GM19240 (cell line): ENCODE data around the gene MT1M.
"Not testable (repeated sequence)": the region's sequence is repeated elsewhere in the genome, so short reads cannot be mapped to it uniquely, and the experiment has no call there.

ENCODE experiments used
- DNase-seq: peaks from one replicate; pipeline ENCODE4 v3.0.0; 2011; ENCODE audit warnings: low spot score; ENCODE audit not compliant: insufficient read length

MT1M gene

GRCh38 chr16:56608876-56609462, 23.5 kb upstream of the MT1M start:
- DNase-seq, result no peak

GRCh38 chr16:56609463-56609921, 23.0 kb upstream of the MT1M start:
- peak; percentile 43 for DNase-seq

- no peak for DNase-seq
Observed at GRCh38 chr16:56610017-56610608, 22.3 kb upstream of the MT1M start.

- DNase-seq, result no peak
Observed at GRCh38 chr16:56610609-56611111, 21.8 kb upstream of the MT1M start.

- no peak for DNase-seq
Observed at GRCh38 chr16:56611281-56611833, 21.1 kb upstream of the MT1M start.

- no peak for DNase-seq
Observed at GRCh38 chr16:56613706-56614105, 18.8 kb upstream of the MT1M start.

GRCh38 chr16:56614549-56614991, 17.9 kb upstream of the MT1M start:
- DNase-seq, result no peak

- no peak for DNase-seq
Observed at GRCh38 chr16:56615353-56615752, 17.1 kb upstream of the MT1M start.

GRCh38 chr16:56616608-56617211, 15.7 kb upstream of the MT1M start:
- DNase-seq, result no peak

GRCh38 chr16:56617212-56618085, 15.0 kb upstream of the MT1M start:
- no peak for DNase-seq

- DNase-seq, result no peak
Observed at GRCh38 chr16:56618138-56618537, 14.3 kb upstream of the MT1M start.

- DNase-seq, result no peak
Observed at GRCh38 chr16:56620339-56620897, 12.0 kb upstream of the MT1M start.

- not testable (repeated sequence) for DNase-seq
Observed at GRCh38 chr16:56621665-56622445, 10.6 kb upstream of the MT1M start.

- not testable (repeated sequence) for DNase-seq
Observed at GRCh38 chr16:56623184-56623583, 9.3 kb upstream of the MT1M start.

- no peak for DNase-seq
Observed at GRCh38 chr16:56623637-56624036, 8.8 kb upstream of the MT1M start.

GRCh38 chr16:56625140-56625942, 7.1 kb upstream of the MT1M start, which contains the start of gene MT1E:
MT1E (plus strand) TSS chr16:56625781; CDS start chr16:56625852, 71 bp downstream.
- DNase-seq, result no peak

- no peak for DNase-seq
Observed at GRCh38 chr16:56625943-56626654, 6.4 kb upstream of the MT1M start.

GRCh38 chr16:56626685-56627084, 5.8 kb upstream of the MT1M start:
- DNase-seq, result no peak
